ENCODE data around the gene SLC9C1. TPM values are rescaled to one million over a fixed set of nuclear protein-coding genes. Genes with fewer than 3 reads are reported as not detected.

SLC9C1 gene
- total RNA-seq, 1 experiment from 2014 or later: 0.50 TPM

DNA sequence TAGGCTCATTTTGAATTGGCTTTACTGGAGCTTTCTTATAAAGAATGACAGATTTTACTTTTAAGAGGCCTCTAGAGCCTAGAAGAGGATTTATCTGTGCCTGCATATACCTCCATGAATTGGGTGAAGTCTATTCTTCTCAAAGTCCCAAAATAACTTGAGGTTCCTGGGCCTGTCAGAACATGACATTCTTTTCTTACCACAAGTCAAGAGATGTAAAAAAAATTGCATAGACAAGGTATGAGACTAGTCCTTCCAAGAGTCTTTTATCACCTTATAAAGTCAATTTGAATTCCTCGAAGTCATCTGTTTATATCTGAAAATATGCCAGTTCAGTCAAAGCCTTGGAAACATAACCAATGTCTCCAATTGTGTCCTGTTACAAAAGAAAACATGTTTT lies 21.8 kb upstream of the SLC9C1 start:
- Histone ChIP-seq H3K23ac (ENCODE audit: insufficient read length, low read depth, low read length) (no peak overlapping the region), H3K79me1 (ENCODE audit: insufficient read depth, low read depth, low read length, poor library complexity, severe bottlenecking) (no peaks in the 10 kb centered on the region), H3K27me3 (ENCODE audit: insufficient read depth, low read length) (no peaks in the 10 kb centered on the region), H4K91ac (ENCODE audit: insufficient read length, low read depth, low read length) (no peak overlapping the region), H3K14ac (ENCODE audit: insufficient read depth, low read length) (no peak overlapping the region), H3K4ac (ENCODE audit: low read depth, low read length) (no peak overlapping the region), H3K56ac (ENCODE audit: insufficient read length, low read depth, low read length) (no peak overlapping the region), H2BK12ac (ENCODE audit: insufficient read length, low read depth, low read length) (no peak overlapping the region), H3K4me1 (ENCODE audit: insufficient read depth, low read length) (peaks cover 2% of the 10 kb centered on the region; the same call in 1 of the 2 replicates), H4K5ac (ENCODE audit: insufficient read length, low read depth, low read length) (no peak overlapping the region), H2BK5ac (ENCODE audit: insufficient read length, low read length) (no peak overlapping the region), H3K9ac (ENCODE audit: extremely low read depth, insufficient read length, low read length) (no peak overlapping the region), H3K79me2 (ENCODE audit: insufficient read depth, low read length) (no peaks in the 10 kb centered on the region), H3K4me2 (ENCODE audit: insufficient read depth, insufficient read length, low read length) (no peak overlapping the region), H2BK120ac (ENCODE audit: low read depth, low read length, poor library complexity, severe bottlenecking) (no peak overlapping the region), H3T11ph (ENCODE audit: low read length) (no peak overlapping the region), H2AFZ (ENCODE audit: low read length) (no peak overlapping the region), H4K8ac (replicated peaks; ENCODE audit: insufficient read length, low read depth, low read length) (no peak overlapping the region), H3K27ac (ENCODE audit: insufficient read length, low read depth, low read length) (no peak overlapping the region), H3K23me2 (ENCODE audit: insufficient read length, low read depth, low read length, poor library complexity, severe bottlenecking) (no peaks in the 10 kb centered on the region), H4K20me1 (ENCODE audit: control insufficient read depth, insufficient read depth, insufficient read length) (no peaks in the 10 kb centered on the region), H2AK5ac (ENCODE audit: insufficient read length, low read length) (no peak overlapping the region), H3K18ac (ENCODE audit: insufficient read length, low read depth, low read length) (no peak overlapping the region), H2BK20ac (ENCODE audit: low read depth, low read length, poor library complexity, severe bottlenecking) (no peak overlapping the region), H2BK15ac (ENCODE audit: low read depth, low read length) (no peak overlapping the region), H3K9me3 (ENCODE audit: control insufficient read depth, low read depth, low read length) (peaks cover 4% of the 10 kb centered on the region)
- WGBS (ENCODE audit: extremely low coverage, insufficient read length, low lambda C conversion rate): no CpG with 5 or more reads among the region's 1 CpG
- H3K4me1 Mint-ChIP-seq: peaks cover 28 to 29% of the 10 kb centered on the region in 2 experiments
- H3K27ac Mint-ChIP-seq: no peak overlapping the region
- DNase-seq: no peak
- H3K9me3 Mint-ChIP-seq: peaks cover 26 to 33% of the 10 kb centered on the region in 2 experiments
- H3K36me3 Mint-ChIP-seq (ENCODE audit: insufficient read depth in 1 of 3, low read depth in 3 of 3): peaks cover 22 to 42% (median 28%) of the 10 kb centered on the region in 3 experiments
- TF ChIP-seq, protein P1, sequence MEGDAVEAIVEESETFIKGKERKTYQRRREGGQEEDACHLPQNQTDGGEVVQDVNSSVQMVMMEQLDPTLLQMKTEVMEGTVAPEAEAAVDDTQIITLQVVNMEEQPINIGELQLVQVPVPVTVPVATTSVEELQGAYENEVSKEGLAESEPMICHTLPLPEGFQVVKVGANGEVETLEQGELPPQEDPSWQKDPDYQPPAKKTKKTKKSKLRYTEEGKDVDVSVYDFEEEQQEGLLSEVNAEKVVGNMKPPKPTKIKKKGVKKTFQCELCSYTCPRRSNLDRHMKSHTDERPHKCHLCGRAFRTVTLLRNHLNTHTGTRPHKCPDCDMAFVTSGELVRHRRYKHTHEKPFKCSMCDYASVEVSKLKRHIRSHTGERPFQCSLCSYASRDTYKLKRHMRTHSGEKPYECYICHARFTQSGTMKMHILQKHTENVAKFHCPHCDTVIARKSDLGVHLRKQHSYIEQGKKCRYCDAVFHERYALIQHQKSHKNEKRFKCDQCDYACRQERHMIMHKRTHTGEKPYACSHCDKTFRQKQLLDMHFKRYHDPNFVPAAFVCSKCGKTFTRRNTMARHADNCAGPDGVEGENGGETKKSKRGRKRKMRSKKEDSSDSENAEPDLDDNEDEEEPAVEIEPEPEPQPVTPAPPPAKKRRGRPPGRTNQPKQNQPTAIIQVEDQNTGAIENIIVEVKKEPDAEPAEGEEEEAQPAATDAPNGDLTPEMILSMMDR (conservative IDR thresholded peaks at IDR 0.05): no peak
- no peak overlapping the region for H3K4me3 Mint-ChIP-seq
- H3K27me3 Mint-ChIP-seq (ENCODE audit: low read depth): no peaks in the 10 kb centered on the region
